Embryonic facial prominence (tissue), 1 donor: ENCODE results near the gene PRAMEF4.
"Not testable (repeated sequence)": the region's sequence is repeated elsewhere in the genome, so short reads cannot be mapped to it uniquely, and the experiment has no call there.

Source experiments
- DNase-seq: peaks from one replicate; pipeline ENCODE4 v3.0.0-alpha.2; 2016; ENCODE audit errors: extremely low spot score

PRAMEF4 gene

DNA sequence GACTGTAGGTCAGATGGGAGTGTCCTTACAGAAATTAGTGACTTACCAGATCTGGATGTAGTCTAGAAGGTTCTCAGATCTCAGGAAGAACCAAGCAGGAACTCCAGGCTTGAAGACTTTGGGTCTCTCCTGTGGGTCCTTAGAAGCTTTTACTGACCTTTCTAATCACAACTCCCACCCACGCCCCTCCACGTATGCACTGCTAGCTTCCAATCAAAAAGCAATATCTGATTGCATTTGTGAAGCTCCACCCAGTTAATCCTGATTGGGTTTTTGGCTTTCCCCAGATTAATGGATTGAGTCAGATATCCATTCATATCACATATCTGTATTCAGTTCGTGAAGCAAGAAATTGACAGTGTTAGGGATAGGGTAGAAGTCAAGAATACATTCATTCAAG, at the start of gene PRAMEF4:
Gene PRAMEF4 (minus strand): TSS at position 101 of the 400 bp plus-strand sequence. CDS start 2,807 bp downstream, outside the sequence.
- not testable (repeated sequence) for DNase-seq

DNA sequence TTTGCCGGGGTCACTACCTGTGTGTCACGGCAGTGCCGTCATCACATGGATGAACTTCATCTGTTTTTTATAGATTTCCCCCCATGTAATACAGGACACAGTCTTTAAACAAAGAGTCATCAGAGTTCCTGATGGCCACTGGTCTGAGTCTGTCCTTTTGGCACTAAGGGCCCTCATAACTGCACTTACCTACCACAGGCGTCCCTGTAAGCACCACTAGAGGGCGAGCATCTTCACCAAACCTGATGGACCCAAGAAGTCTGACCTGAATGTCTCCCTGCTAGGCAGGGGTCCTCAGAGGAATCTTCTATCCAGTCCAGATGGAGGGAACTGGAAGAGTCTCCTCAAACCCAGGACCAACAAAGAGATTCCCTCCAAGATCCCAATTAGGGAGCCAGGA, 38.4 kb upstream of the PRAMEF4 start:
- not testable (repeated sequence) for DNase-seq

DNA sequence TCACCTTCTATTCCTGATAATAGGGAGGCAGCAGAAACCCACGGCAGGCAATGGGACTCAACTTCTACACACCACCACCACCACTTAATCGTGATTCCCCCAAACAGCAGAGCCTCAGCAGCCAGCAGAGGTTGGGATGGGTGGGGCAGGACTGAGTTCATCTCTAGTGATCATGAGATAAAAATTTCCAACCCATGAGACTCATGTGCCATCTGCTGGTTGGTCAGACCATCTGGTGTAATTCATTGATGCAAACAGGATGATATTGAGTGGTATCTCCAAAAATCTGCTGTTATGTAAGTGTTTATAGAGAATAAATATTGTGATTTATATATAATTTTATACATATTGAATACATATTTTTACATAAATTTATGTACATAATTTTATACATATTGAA, 35.7 kb upstream of the PRAMEF4 start:
- not testable (repeated sequence) for DNase-seq

DNA sequence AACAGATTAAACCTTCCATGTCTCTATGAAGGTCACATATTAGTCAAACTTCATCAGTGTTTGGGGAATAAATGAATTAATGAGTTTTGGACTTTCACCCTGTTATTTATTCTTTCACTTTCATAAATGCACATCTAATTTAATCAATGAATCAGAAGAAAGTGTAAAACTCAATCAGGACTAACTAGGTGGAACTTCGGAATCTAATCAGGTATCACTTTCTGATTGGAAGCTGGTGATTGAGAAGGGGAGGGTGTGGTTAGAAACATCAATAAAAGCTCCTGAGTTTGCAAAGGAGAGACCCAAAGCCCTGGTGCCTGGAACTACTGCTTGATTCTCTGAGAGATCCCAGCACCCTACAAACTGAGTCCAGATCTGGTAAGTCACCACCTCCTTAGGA, 30.3 kb upstream of the PRAMEF4 start, which contains the start of gene PRAMEF7:
Gene PRAMEF7 (plus strand): TSS at position 301 of the 400 bp plus-strand sequence. CDS start 1,083 bp downstream, outside the sequence.
- DNase-seq, result not testable (repeated sequence)

DNA sequence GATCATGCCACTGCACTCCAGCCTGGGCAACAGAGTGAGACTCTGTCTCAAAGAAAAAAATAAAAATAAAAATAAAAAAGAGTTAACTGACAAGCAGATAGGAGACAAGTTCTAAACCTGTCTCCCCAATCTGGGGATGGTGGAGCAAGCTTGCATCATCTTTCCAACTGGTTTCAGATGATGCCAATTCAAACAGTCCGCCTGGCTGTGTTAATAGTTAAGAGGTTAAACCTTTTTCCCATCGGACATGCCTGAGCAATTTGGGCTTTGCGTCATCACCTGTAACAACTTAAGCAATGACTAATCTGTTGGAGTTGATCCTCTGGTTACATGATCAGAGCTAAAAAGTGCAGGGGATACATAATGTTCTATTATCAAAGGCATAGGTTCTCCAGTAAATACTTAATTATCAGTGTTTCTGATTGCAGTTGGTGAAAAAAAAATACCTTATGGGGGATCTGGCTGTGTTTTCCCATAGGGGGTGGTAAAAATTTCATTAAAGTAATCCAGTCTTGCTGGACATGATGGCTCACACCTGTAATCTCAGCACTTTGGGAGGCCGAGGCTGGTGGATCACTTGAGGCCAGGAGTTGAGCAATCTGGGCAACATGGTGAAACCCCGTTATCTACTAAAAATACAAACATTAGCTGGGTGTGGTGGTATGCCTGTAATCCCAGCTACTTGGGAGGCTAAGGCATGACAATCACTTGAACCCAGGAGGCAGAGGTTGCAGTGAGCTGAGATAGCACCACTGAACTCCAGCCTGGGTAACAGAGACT, 18.0 kb upstream of the PRAMEF4 start:
- DNase-seq, result not testable (repeated sequence)

DNA sequence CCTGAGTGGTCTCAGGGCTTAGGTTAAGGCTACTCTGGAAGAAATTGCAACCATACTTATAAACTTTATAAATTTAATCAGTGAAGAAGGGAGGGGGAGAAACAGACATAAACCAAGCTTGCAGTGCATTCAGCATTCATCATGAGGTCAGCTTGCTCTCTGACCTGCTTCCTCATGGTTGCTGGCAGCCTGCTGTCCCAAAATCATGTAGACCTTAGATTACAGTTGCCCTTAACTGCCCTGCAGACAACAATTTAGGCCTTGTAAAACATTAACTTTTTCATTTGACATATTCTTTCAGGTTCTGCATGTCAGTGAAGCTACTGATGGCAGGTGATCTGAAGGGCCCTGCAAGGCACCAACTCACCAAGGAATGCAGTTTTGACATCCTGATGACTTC, 13.2 kb upstream of the PRAMEF4 start:
- DNase-seq, result not testable (repeated sequence)

DNA sequence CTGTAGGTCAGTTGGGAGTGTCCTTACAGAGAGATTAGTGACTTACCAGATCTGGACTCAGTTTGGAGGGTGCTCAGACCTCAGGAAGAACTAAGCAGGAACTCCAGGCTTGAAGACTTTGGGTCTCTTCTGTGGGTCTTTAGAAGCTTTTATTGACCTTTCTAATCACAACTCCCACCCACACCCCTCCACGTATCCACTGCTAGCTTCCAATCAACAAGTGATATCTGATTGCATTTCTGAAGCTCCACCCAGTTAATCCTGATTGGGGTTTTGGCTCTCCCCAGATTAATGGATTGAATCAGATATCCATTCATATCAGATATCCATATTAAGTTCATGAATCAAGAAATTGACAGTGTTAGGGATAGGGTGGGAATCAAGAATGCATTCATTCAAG, 12.2 kb upstream of the PRAMEF4 start, which contains the start of gene PRAMEF10:
Gene PRAMEF10 (minus strand): TSS at position 101 of the 400 bp plus-strand sequence. CDS start 2,423 bp downstream, outside the sequence.
- DNase-seq, result not testable (repeated sequence)

DNA sequence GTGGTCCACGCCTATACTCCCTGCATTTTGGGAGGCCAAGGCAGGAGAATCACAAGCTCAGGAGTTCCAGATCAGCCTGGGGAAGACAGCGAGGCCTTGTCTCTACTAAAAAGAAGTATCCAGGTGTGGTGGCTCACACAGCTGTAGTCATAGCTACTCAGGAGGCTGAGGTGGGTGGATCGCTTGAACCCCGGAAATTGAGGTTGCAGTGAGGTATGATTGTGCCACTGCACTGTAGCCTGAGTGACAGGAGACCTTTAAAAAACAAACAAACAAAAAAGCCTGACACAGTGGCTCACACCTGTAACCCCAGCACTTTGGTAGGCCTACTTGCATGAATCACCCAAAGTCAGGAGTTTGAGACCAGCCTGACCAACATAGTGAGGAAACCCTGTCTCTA, 7.5 kb downstream of the PRAMEF4 start:
- not testable (repeated sequence) for DNase-seq

DNA sequence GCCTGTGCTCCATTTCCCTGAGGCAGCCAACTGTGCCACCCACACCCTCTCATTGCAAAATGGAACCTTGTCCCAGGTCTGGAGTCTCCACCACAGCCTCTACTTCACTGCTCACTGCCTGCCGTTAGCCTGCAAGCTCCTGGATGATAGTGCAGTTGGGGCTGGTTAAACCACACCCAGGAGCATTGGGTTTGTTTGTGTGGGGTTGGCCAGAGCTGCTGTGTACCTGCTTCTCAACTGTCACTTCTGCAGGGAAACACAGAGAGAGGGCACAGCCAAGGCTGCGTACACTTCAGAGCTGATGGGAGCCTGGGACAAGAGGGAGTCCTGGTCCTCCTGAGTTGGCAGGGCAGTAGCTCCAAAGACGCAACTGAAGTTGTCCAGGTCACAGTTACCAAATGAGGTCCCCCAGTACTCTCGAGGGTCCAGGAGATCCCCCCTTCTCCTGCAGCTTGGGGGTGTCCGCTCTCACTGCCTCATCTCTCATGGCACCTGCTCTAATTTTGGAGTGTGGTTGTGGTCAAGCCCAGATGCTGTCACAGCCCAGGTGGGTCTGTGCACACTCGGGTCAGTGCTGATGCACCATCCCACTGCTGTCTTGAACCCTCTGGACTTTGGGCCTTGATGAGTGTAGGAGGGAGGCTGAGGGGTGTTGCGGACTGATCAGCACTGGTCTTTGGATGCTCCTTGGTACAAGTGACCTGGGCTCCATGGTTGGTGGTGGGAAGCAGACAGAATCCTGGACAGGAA, 22.7 kb downstream of the PRAMEF4 start:
- DNase-seq, result not testable (repeated sequence)

DNA sequence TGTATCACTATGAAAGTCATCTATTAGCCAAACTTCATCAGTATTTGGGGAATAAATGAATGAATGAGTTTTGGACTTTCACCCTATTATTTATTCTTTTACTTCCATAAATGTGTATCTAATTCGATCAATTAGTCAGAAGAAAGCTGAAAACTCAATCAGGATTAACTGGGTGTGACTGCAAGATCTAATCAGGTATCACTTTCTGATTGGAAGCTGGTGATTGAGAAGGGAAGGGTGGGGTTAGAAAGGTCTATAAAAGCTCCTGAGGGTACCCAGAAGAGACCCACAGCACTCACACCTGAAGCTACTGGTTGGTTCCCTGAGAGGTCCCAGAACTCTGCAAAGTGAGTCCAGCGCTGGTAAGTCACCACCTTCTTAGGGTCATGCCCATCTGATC, 29.2 kb downstream of the PRAMEF4 start, which contains the start of gene PRAMEF2:
Gene PRAMEF2 (plus strand): TSS at position 301 of the 400 bp plus-strand sequence. CDS start 1,924 bp downstream, outside the sequence.
- not testable (repeated sequence) for DNase-seq

DNA sequence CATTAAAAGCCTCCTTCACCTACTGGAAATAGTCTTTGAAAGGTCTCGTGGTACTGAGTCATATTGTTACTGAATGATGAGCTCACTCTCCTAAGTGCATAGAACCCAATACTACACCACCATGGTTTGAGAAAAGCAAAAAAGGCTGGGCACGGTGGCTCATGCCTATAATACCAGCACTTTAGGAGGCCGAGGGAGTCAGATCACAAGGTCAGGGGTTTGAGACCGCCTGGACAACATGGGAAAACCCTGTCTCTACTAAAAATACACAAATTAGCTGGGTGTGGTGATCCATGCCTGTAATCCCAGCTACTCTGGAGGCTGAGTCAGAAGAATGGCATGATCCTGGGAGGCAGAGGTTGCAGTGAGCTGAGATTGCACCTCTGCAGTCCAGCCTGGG, 34.2 kb downstream of the PRAMEF4 start:
- no peak for DNase-seq

DNA sequence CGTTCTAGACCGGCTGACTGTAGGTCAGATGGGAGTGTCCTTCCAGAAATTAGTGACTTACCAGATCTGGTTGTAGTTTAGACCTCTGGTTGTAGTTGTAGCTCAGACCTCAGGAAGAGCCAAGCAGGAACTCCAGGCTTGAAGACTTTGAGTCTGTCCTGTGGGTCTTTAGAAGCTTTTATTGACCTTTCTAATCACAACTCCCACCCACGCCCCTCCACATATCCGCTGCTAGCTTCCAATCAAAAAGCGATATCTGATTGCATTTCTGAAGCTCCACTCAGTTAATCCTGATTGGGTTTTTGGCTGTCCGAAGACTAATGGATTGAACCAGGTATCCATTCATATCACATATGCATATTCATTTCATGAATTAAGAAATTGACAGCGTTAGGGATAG, 37.4 kb downstream of the PRAMEF4 start, which contains the start of gene HNRNPCL1:
Gene HNRNPCL1 (minus strand): TSS at position 101 of the 400 bp plus-strand sequence. CDS start 431 bp downstream, outside the sequence.
- DNase-seq, result not testable (repeated sequence)

DNA sequence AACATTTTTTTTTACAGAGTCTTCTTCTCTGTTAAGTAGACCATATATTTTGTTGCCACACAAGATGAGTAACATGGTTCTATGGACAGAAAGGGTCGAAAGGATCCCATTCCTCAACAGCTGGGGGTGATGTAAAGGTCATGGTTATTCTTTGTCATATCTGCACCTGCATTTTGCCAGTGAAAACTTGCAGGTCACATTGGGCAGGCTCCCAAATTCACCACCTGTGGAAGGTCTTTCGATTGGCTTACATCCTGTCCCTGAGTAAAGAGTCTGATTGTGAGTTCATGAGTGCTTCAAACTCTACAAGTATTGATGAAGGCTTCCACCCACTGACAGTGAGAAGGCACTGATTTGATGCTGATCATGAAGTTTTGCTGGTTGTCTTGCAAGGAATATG, 52.8 kb downstream of the PRAMEF4 start:
- DNase-seq, result not testable (repeated sequence)

DNA sequence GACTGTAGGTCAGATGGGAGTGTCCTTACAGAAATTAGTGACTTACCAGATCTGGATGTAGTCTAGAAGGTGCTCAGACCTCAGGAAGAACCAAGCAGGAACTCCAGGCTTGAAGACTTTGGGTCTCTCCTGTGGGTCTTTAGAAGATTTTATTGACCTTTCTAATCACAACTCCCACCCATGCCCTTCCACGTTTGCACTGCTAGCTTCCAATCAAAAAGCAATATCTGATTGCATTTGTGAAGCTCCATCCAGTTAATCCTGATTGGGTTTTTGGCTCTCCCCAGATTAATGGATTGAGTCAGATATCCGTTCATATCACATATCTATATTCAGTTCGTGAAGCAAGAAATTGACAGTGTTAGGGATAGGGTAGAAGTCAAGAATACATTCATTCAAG, 54.7 kb downstream of the PRAMEF4 start, which contains the start of gene PRAMEF11:
Gene PRAMEF11 (minus strand): TSS at position 101 of the 400 bp plus-strand sequence. CDS start 2,621 bp downstream, outside the sequence.
- DNase-seq, result not testable (repeated sequence)
